ENCODE measurements around the gene HOATZ. TPM values are rescaled to one million over a fixed set of nuclear protein-coding genes. Genes with fewer than 3 reads are reported as not detected.

Gene HOATZ
- total RNA-seq, 2 experiments from 2014 or later, result not detected

DNA sequence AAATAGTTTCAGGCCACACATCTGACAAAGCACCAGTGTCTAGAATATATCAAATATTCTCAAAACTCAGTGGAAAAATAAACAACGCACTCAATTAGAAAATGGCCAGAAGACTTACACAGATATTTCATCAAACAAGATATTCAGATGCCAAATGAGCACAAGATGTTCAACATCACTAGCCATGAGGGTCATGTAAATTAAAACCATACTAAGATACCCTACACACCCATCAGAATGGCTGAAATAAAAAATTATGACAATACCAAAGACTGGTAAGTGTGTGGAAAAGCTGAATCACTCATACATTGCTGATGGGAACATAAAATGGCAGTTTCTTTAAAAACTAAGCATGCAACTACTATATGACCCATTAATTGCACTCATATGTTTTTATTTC is 24.1 kb upstream of the HOATZ start:
- no peaks in the 10 kb centered on the region for H3K36me3 ChIP-seq (ENCODE audit: insufficient read depth, low read length)
- no peak for TF ChIP-seq EZH2phosphoT487 (IDR thresholded peaks at IDR 0.05; ENCODE audit: borderline replicate concordance, low read depth, low read length)
- TF ChIP-seq, protein P1, sequence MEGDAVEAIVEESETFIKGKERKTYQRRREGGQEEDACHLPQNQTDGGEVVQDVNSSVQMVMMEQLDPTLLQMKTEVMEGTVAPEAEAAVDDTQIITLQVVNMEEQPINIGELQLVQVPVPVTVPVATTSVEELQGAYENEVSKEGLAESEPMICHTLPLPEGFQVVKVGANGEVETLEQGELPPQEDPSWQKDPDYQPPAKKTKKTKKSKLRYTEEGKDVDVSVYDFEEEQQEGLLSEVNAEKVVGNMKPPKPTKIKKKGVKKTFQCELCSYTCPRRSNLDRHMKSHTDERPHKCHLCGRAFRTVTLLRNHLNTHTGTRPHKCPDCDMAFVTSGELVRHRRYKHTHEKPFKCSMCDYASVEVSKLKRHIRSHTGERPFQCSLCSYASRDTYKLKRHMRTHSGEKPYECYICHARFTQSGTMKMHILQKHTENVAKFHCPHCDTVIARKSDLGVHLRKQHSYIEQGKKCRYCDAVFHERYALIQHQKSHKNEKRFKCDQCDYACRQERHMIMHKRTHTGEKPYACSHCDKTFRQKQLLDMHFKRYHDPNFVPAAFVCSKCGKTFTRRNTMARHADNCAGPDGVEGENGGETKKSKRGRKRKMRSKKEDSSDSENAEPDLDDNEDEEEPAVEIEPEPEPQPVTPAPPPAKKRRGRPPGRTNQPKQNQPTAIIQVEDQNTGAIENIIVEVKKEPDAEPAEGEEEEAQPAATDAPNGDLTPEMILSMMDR (conservative IDR thresholded peaks at IDR 0.05; ENCODE audit: low read length), result no peak
- ChIA-PET CTCF (ENCODE audit: unreplicated experiment) (no interaction called here), POLR2A (no interaction called here)
- H3K4me3 ChIP-seq (ENCODE audit: low read depth, low read length, poor library complexity, severe bottlenecking), result no peak overlapping the region
- H4K20me1 ChIP-seq (ENCODE audit: insufficient read depth, low read length), result no peaks in the 10 kb centered on the region
- H3K4me2 ChIP-seq (ENCODE audit: low read length), result no peak overlapping the region
- no peak overlapping the region for H3K27ac ChIP-seq (ENCODE audit: low read depth, low read length, poor library complexity, severe bottlenecking)
- no peak for DNase-seq (ENCODE audit: low spot score)
- no peaks in the 10 kb centered on the region for H3K79me2 ChIP-seq (ENCODE audit: insufficient read depth, low read depth, low read length)
- no TSS peak for BruUV-seq (replicated peaks)
- H3K9me2 ChIP-seq (ENCODE audit: insufficient read depth, low read length), result no peaks in the 10 kb centered on the region
- no peaks in the 10 kb centered on the region for H3K4me1 ChIP-seq (ENCODE audit: insufficient read depth, low read length, poor library complexity, severe bottlenecking)
- intact Hi-C loops (cut with micrococcal nuclease; ENCODE audit: unreplicated experiment), result no loop called here
- H3K9me3 ChIP-seq (ENCODE audit: low read length), result peaks cover 5% of the 10 kb centered on the region; the same call in 1 of the 2 replicates
- no peak overlapping the region for H2AFZ ChIP-seq (ENCODE audit: low read length)

DNA sequence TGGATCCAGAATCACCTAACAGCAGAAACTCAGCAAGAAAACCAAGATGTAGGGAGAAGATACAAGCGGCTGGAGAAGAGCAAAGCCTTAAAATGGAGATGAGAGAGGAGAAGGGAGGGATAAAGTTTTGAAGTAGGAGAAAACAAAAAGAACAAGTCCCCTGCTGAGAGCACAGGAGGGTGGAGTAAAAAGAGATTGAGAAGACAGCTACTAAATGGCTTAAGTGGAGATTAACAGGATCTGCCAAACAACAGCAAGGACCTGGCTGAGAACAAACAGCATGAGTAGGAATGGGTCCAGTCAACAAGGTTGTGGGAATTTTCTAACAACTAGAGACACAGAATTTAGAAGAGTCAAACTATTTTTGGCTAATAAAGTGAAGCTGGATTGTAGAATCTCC is 20.5 kb upstream of the HOATZ start:
- POLR2A ChIA-PET, result interaction anchor here (0.5 kb wide), 1 partner anchor 185 kb away, joined by 3 read pairs; no protein-coding TSS in a partner anchor
- no peaks in the 10 kb centered on the region for H3K36me3 ChIP-seq (ENCODE audit: insufficient read depth, low read length)
- BruUV-seq (replicated peaks), result no TSS peak
- H3K79me2 ChIP-seq (ENCODE audit: insufficient read depth, low read depth, low read length), result no peaks in the 10 kb centered on the region
- TF ChIP-seq, protein P1 (conservative IDR thresholded peaks at IDR 0.05; ENCODE audit: low read length), result no peak
- no peak for TF ChIP-seq EZH2phosphoT487 (IDR thresholded peaks at IDR 0.05; ENCODE audit: borderline replicate concordance, low read depth, low read length)
- no peak overlapping the region for H2AFZ ChIP-seq (ENCODE audit: low read length)
- no peak overlapping the region for H3K4me2 ChIP-seq (ENCODE audit: low read length)
- no peaks in the 10 kb centered on the region for H4K20me1 ChIP-seq (ENCODE audit: insufficient read depth, low read length)
- no peaks in the 10 kb centered on the region for H3K9me2 ChIP-seq (ENCODE audit: insufficient read depth, low read length)
- CTCF ChIA-PET (ENCODE audit: unreplicated experiment), result no interaction called here
- H3K4me3 ChIP-seq (ENCODE audit: low read depth, low read length, poor library complexity, severe bottlenecking), result no peak overlapping the region
- no peaks in the 10 kb centered on the region for H3K9me3 ChIP-seq (ENCODE audit: low read length)
- no peaks in the 10 kb centered on the region for H3K4me1 ChIP-seq (ENCODE audit: insufficient read depth, low read length, poor library complexity, severe bottlenecking)
- no peak for DNase-seq (ENCODE audit: low spot score)
- intact Hi-C loops (cut with micrococcal nuclease; ENCODE audit: unreplicated experiment), result no loop called here
- H3K27ac ChIP-seq (ENCODE audit: low read depth, low read length, poor library complexity, severe bottlenecking), result no peak overlapping the region

DNA sequence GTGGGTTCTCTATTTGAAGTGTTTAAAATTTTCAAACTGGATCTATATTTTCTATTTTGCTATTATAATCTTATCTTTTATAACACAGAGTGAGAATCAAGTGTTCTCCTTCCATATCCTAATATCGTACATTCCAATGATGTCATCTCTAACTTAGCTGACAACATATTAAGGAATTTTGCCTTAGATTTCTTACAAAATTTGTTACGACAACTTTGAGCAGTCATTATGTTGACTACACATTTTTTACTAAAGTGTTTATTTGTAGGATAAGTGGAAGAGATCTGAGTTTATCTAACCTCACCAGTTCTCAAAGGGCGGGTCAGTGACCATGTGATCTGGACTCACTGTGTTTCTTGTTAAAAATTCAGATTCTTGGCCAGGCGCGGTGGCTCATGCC is 15.1 kb upstream of the HOATZ start:
- ChIA-PET CTCF (ENCODE audit: unreplicated experiment) (no interaction called here), POLR2A (no interaction called here)
- H3K9me2 ChIP-seq (ENCODE audit: insufficient read depth, low read length), result no peaks in the 10 kb centered on the region
- no peaks in the 10 kb centered on the region for H4K20me1 ChIP-seq (ENCODE audit: insufficient read depth, low read length)
- H3K9me3 ChIP-seq (ENCODE audit: low read length), result no peaks in the 10 kb centered on the region
- no peak overlapping the region for H3K4me2 ChIP-seq (ENCODE audit: low read length)
- no peaks in the 10 kb centered on the region for H3K4me1 ChIP-seq (ENCODE audit: insufficient read depth, low read length, poor library complexity, severe bottlenecking)
- intact Hi-C loops (cut with micrococcal nuclease; ENCODE audit: unreplicated experiment), result no loop called here
- no peak for DNase-seq (ENCODE audit: low spot score)
- no peak overlapping the region for H3K4me3 ChIP-seq (ENCODE audit: low read depth, low read length, poor library complexity, severe bottlenecking)
- no peaks in the 10 kb centered on the region for H3K36me3 ChIP-seq (ENCODE audit: insufficient read depth, low read length)
- H2AFZ ChIP-seq (ENCODE audit: low read length), result no peak overlapping the region
- TF ChIP-seq, protein P1 (conservative IDR thresholded peaks at IDR 0.05; ENCODE audit: low read length), result no peak
- TF ChIP-seq EZH2phosphoT487 (IDR thresholded peaks at IDR 0.05; ENCODE audit: borderline replicate concordance, low read depth, low read length), result no peak
- H3K79me2 ChIP-seq (ENCODE audit: insufficient read depth, low read depth, low read length), result no peaks in the 10 kb centered on the region
- BruUV-seq (replicated peaks), result no TSS peak
- no peak overlapping the region for H3K27ac ChIP-seq (ENCODE audit: low read depth, low read length, poor library complexity, severe bottlenecking)

All from OCI-LY7 (cell line).